WTC11 (cell line): ENCODE results near the gene EIF4E. TPM values are rescaled to one million over a fixed set of nuclear protein-coding genes. Genes with fewer than 3 reads are reported as not detected.

ENCODE experiments used
- ATAC-seq: fragments of 200-7000 bp; cut with Tn5 transposase; 2 replicates; pipeline ENCODE4 v1.10.0; 2021; ENCODE audit warnings: mild to moderate bottlenecking, moderate library complexity
- CTCF ChIA-PET: fragments of 300-600 bp; sonication (Branson Sonifier 250); formaldehyde crosslinking; loops from one replicate; lab custom pipeline; 2021; ENCODE audit warnings: antibody characterized with exemption; lab: Charles Lee
- POLR2A ChIA-PET: fragments of 350-600 bp; sonication (Branson Sonifier 250); formaldehyde crosslinking; loops from one replicate; lab custom pipeline; 2021; ENCODE audit warnings: antibody characterized with exemption; lab: Charles Lee
- DNase-seq: peaks from one replicate; pipeline ENCODE4 v3.0.0; 2021; ENCODE audit warnings: low spot score
- H3K27ac Mint-ChIP-seq: 2 replicates; pipeline ENCODE4 v1.8.0; 2021; ENCODE audit warnings: mixed read lengths
- H3K27me3 Mint-ChIP-seq: 2 replicates; pipeline ENCODE4 v1.8.0; 2021; ENCODE audit warnings: low read depth, mild to moderate bottlenecking, moderate library complexity, mixed read lengths
- H3K36me3 Mint-ChIP-seq: 2 replicates; pipeline ENCODE4 v1.8.0; 2021; ENCODE audit warnings: mixed read lengths
- H3K4me1 Mint-ChIP-seq: 2 replicates; pipeline ENCODE4 v1.8.0; 2022; ENCODE audit warnings: mixed read lengths
- H3K4me3 Mint-ChIP-seq: 2 replicates; pipeline ENCODE4 v1.8.0; 2021; ENCODE audit warnings: mild to moderate bottlenecking, moderate library complexity, mixed read lengths
- H3K9me3 Mint-ChIP-seq: 2 replicates; pipeline ENCODE4 v1.8.0; 2021; ENCODE audit warnings: mixed read lengths
- ATF2 ChIP-seq: sonication (generic); formaldehyde crosslinking; IDR thresholded peaks from 2 replicates; pipeline ENCODE4 v1.8.1; 2022; ENCODE audit warnings: low read depth, missing genetic modification reagents, borderline replicate concordance
- CBFB ChIP-seq: sonication (generic); formaldehyde crosslinking; IDR thresholded peaks from 2 replicates; pipeline ENCODE4 v1.8.1; 2022; ENCODE audit warnings: mild to moderate bottlenecking, low read depth, missing genetic modification reagents
- CREM ChIP-seq: sonication (generic); formaldehyde crosslinking; IDR thresholded peaks from 2 replicates; pipeline ENCODE4 v1.8.1; 2022; ENCODE audit warnings: mild to moderate bottlenecking, missing genetic modification reagents, moderate library complexity
- E2F5 ChIP-seq: sonication (generic); formaldehyde crosslinking; IDR thresholded peaks from 2 replicates; pipeline ENCODE4 v1.8.1; 2022; ENCODE audit warnings: mild to moderate bottlenecking, moderate library complexity, missing genetic modification reagents
- FOXP1 ChIP-seq: sonication (generic); formaldehyde crosslinking; IDR thresholded peaks from 2 replicates; pipeline ENCODE4 v1.8.0; 2022; ENCODE audit warnings: missing genetic modification reagents, mild to moderate bottlenecking, moderate library complexity, borderline replicate concordance
- HMGA2 ChIP-seq: fragments of 250-450 bp; sonication (Bioruptor Pico); IDR thresholded peaks from 2 replicates; pipeline ENCODE4 v1.4.0; 2021; ENCODE audit warnings: mild to moderate bottlenecking, moderate library complexity
- NR3C1 ChIP-seq: sonication (generic); formaldehyde crosslinking; conservative IDR thresholded peaks from 2 replicates; pipeline ENCODE4 v1.8.1; 2023; ENCODE audit warnings: low read depth, mild to moderate bottlenecking, missing genetic modification reagents
- ZNF532 ChIP-seq: fragments of 250-450 bp; sonication (Bioruptor Pico); IDR thresholded peaks from 2 replicates; pipeline ENCODE4 v1.9.0; 2021; ENCODE audit warnings: mild to moderate bottlenecking, borderline replicate concordance
- total RNA-seq: library from RNA; stranded (reverse); gene quantifications from 3 replicates; pipeline ENCODE4 v1.2.3, GENCODE V29; 2021
- TF ChIP-seq, protein P1 (sequence below): sonication (generic); formaldehyde crosslinking; IDR thresholded peaks from 2 replicates; pipeline ENCODE4 v1.8.0; 2022; ENCODE audit warnings: missing genetic modification reagents
- TF ChIP-seq, protein P2 (sequence below): sonication (generic); formaldehyde crosslinking; conservative IDR thresholded peaks from 2 replicates; pipeline ENCODE4 v1.8.1; 2023; ENCODE audit warnings: mild to moderate bottlenecking, low read depth, missing genetic modification reagents, moderate library complexity
- TF ChIP-seq, protein P3 (sequence below): fragments of 250-450 bp; sonication (Bioruptor Pico); IDR thresholded peaks from 2 replicates; pipeline ENCODE4 v1.9.0; 2021; ENCODE audit warnings: mild to moderate bottlenecking

EIF4E gene
- total RNA-seq, 1 experiment from 2014 or later, result 174 TPM

GRCh38 chr4:98928505-98929340 is at the start of gene EIF4E (continued):
- TF ChIP-seq, protein P1, sequence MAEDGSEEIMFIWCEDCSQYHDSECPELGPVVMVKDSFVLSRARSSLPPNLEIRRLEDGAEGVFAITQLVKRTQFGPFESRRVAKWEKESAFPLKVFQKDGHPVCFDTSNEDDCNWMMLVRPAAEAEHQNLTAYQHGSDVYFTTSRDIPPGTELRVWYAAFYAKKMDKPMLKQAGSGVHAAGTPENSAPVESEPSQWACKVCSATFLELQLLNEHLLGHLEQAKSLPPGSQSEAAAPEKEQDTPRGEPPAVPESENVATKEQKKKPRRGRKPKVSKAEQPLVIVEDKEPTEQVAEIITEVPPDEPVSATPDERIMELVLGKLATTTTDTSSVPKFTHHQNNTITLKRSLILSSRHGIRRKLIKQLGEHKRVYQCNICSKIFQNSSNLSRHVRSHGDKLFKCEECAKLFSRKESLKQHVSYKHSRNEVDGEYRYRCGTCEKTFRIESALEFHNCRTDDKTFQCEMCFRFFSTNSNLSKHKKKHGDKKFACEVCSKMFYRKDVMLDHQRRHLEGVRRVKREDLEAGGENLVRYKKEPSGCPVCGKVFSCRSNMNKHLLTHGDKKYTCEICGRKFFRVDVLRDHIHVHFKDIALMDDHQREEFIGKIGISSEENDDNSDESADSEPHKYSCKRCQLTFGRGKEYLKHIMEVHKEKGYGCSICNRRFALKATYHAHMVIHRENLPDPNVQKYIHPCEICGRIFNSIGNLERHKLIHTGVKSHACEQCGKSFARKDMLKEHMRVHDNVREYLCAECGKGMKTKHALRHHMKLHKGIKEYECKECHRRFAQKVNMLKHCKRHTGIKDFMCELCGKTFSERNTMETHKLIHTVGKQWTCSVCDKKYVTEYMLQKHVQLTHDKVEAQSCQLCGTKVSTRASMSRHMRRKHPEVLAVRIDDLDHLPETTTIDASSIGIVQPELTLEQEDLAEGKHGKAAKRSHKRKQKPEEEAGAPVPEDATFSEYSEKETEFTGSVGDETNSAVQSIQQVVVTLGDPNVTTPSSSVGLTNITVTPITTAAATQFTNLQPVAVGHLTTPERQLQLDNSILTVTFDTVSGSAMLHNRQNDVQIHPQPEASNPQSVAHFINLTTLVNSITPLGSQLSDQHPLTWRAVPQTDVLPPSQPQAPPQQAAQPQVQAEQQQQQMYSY, result no peak
- TF ChIP-seq ZNF532 (CRISPR knock-in tag) (no peak), ATF2 (no peak), NR3C1 (no peak), CBFB (CRISPR knock-in tag) (no peak), CREM (CRISPR knock-in tag) (no peak)
- TF ChIP-seq, protein P2, sequence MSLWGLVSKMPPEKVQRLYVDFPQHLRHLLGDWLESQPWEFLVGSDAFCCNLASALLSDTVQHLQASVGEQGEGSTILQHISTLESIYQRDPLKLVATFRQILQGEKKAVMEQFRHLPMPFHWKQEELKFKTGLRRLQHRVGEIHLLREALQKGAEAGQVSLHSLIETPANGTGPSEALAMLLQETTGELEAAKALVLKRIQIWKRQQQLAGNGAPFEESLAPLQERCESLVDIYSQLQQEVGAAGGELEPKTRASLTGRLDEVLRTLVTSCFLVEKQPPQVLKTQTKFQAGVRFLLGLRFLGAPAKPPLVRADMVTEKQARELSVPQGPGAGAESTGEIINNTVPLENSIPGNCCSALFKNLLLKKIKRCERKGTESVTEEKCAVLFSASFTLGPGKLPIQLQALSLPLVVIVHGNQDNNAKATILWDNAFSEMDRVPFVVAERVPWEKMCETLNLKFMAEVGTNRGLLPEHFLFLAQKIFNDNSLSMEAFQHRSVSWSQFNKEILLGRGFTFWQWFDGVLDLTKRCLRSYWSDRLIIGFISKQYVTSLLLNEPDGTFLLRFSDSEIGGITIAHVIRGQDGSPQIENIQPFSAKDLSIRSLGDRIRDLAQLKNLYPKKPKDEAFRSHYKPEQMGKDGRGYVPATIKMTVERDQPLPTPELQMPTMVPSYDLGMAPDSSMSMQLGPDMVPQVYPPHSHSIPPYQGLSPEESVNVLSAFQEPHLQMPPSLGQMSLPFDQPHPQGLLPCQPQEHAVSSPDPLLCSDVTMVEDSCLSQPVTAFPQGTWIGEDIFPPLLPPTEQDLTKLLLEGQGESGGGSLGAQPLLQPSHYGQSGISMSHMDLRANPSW (CRISPR knock-in tag), result no peak

DNA sequence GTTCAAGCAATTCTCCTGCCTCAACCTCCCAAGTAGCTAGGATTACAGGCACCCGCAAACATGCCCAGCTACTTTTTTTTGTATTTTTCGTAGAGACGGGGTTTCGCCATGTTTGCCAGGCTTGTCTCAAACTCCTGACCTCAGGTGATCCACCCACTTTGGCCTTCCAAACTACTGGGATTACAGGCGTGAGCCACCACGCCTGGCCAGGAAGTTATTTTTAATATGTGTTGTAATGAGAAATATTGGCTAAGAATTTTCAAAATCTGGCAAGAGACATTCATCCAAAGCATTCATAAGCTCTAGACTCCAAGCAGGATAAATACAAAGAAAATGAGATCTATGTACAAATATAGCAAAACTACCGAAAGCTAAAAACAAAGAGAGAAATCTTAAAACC is 48.6 kb upstream of the EIF4E start:
- H3K27ac Mint-ChIP-seq, result no peak overlapping the region
- DNase-seq, result no peak
- TF ChIP-seq E2F5 (CRISPR knock-in tag), result no peak
- no peak for TF ChIP-seq HMGA2 (CRISPR knock-in tag)
- TF ChIP-seq FOXP1 (CRISPR knock-in tag), result no peak
- TF ChIP-seq, protein P3, sequence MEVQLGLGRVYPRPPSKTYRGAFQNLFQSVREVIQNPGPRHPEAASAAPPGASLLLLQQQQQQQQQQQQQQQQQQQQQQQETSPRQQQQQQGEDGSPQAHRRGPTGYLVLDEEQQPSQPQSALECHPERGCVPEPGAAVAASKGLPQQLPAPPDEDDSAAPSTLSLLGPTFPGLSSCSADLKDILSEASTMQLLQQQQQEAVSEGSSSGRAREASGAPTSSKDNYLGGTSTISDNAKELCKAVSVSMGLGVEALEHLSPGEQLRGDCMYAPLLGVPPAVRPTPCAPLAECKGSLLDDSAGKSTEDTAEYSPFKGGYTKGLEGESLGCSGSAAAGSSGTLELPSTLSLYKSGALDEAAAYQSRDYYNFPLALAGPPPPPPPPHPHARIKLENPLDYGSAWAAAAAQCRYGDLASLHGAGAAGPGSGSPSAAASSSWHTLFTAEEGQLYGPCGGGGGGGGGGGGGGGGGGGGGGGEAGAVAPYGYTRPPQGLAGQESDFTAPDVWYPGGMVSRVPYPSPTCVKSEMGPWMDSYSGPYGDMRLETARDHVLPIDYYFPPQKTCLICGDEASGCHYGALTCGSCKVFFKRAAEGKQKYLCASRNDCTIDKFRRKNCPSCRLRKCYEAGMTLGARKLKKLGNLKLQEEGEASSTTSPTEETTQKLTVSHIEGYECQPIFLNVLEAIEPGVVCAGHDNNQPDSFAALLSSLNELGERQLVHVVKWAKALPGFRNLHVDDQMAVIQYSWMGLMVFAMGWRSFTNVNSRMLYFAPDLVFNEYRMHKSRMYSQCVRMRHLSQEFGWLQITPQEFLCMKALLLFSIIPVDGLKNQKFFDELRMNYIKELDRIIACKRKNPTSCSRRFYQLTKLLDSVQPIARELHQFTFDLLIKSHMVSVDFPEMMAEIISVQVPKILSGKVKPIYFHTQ, result no peak
- TF ChIP-seq, all 79 proteins: peak for 0
- peaks cover under 1% of the 10 kb centered on the region for H3K9me3 Mint-ChIP-seq
- H3K4me3 Mint-ChIP-seq, result no peak overlapping the region
- H3K27me3 Mint-ChIP-seq, result no peaks in the 10 kb centered on the region; the same call in 1 of the 2 replicates
- POLR2A ChIA-PET, result no interaction called here
- no peaks in the 10 kb centered on the region for H3K4me1 Mint-ChIP-seq
- no peaks in the 10 kb centered on the region for H3K36me3 Mint-ChIP-seq
- CTCF ChIA-PET, result no interaction called here
- no peak for ATAC-seq
